ENCODE data around the gene DNAJB5.
"Not testable (repeated sequence)": the region's sequence is repeated elsewhere in the genome, so short reads cannot be mapped to it uniquely, and the experiment has no call there.

DNAJB5 gene

DNA sequence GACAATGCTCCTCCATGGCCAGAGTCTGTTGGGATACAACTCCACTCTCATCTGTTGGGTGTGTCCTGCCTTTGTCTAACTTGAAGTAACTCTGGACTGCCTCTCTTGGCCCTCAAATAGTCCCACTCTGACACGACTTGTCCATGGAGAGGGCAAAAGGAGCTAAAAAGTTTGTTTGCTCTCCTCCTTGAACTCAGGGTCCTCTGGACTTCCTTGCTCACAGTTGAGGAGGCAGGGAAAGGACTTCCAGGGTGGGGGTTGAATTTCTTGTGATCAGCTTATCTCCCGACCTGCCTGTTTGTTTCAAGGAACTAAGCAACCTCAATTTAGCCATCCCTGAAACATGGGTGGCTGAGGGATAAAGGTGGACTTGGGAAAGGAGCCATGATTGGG is 11.7 kb downstream of the DNAJB5 start:
- DNase-seq: no peak

- DNase-seq: no peak
Measured at GRCh38 chr9:35001803-35002502, 12.4 kb downstream of the DNAJB5 start.

GRCh38 chr9:35002623-35003022 is 13.1 kb downstream of the DNAJB5 start:
- no peak for DNase-seq

GRCh38 chr9:35004299-35004698 is 14.8 kb downstream of the DNAJB5 start:
- DNase-seq: not testable (repeated sequence)

DNA sequence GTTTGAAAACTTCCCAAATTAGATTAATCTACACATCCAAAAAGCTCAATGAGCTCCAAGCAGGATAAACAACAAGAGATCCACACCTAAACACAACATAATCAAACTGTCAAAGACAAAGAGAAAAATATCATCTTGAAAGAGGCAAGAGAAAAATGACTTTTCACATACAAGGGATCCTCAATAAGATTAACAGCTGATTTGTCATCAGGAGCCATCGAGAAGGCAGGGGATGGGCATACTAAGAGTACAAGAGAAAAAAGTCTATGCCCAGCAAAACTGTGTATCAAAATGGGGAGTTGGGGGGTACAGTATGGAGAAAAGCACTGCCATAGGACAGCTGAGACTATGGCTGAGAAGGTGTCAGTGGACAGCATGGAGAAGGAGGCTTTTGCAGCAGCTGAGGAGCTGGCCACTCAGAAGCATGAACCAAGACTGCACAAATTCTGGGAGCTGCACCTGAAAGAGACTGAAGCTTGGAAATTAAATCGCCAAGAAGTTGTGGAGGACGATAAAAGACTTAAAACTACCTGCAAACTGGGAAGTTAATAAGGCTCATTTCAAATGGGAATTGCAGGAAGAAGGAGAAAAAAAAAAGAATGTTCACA is 20.9 kb downstream of the DNAJB5 start:
- no peak for DNase-seq

- DNase-seq: no peak
Measured at GRCh38 chr9:35014517-35014916, 25.0 kb downstream of the DNAJB5 start.

DNA sequence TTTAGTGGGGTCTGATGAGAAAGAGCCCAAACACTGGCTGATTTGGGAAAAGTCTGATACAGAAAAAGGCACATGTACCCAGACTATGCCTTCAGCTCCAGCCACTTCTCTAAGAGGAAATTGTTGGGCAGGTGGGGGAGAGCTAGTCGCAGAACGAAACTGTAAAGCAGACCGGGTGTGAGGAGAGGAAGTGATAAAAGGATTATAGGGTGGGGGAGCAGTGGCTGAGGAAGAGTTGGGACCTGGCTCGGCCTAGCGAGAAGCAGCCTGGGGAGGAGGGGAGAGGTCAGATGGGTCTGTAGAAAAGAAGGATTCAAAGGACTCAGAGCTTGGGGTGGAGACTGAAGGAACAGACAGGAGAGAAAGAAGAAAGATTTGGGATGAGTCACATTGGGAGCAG is 33.9 kb downstream of the DNAJB5 start:
- DNase-seq: not testable (repeated sequence)

DNA sequence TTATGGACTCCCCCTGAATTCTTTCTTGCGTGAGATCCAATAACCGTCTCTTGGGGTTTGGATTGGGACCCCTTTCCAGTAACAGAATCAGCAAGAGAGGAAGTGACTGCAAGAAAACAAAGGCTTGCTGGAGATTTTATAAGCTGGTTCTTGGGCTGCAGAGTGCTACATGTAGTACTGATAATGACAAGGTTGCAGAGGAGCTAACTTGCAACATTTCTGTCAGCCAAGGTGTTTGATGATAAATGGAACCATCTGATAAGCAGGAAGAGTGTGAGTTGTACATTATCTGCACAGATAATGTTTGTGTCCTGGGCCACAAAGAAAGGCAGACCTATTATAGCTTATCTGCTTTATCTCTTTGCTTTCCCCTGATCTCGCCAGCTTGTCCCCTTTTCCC is 37.1 kb downstream of the DNAJB5 start:
- DNase-seq: no peak

DNA sequence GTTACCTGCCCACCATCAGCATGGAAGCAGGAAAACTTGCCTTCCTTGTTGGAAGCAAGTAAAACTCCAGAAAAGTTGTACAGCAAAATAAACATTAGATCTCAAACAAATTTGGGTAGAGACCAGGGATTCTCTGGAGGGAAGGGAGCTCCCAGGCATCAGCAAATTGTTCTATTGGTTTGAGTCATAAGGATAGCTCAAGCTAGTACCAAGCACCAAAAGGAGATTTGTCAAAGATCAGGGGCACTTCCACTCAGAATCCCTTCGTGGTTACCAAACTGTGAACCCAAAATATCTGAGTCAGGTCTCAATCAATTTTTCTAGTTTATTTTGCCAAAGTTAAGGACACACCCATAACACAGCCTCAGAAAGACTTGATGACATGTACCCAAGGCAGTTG is 37.8 kb downstream of the DNAJB5 start:
- DNase-seq: no peak

DNA sequence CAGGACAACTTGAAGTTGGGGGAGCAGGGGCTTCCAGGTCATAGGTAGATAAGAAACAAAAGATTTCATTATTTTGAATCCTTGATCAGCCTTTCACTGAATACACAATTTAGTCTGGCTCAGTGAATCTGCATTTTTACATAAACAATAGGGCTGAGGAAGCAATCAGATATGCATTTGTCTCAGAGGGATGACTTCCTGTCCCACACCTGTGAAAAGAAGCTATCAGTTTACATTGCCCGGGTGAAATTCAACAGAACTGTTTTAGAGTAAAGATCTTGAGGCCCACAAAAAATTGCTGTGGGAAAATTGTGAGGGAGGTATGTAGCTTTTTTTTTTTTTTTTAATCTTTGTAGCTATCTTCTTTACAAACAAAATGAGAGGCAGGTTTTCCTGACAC is 38.3 kb downstream of the DNAJB5 start:
- no peak for DNase-seq

GRCh38 chr9:35028341-35028740 is 38.8 kb downstream of the DNAJB5 start:
- DNase-seq: no peak

GRCh38 chr9:35029241-35029640 is 39.7 kb downstream of the DNAJB5 start:
- DNase-seq: no peak

DNA sequence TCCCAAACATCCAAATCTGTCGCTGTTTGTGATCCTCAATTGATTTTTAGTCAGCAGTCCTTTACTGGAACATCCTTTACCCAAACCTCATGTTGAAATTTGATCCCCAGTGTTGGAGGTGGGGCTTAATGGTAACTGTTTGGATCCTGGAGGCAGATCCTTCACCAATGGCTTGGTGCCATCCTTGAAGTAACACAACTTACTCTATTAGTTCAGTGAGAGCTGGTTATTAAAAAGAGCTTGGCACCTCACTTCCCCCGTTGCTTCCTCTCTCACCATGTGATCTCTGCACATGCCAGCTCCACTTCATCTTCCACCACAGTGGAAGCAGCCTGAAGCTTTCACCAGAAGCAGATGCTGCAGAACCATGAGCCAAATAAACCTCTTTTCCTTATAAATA is 40.3 kb downstream of the DNAJB5 start:
- DNase-seq: no peak

DNA sequence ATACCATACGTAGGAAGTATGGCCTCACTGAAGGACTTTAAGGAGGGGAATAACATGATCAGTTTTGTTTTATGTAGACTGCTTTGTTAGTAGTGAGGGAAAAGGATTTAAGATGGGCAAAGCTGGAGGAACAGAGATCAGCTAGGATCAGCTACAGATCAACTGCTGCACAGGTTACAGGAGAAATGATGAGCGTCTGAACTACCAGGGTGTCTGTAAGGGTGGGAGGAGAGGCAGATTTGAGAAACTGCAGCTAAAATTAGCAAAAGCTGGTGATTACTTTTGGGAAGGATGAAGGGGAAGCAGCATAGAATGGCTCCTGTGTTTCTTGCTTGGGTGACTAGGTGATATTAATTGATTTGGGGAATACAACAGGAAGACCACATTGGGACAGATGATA is 43.6 kb downstream of the DNAJB5 start:
- no peak for DNase-seq

GRCh38 chr9:35035851-35036701 is 46.5 kb downstream of the DNAJB5 start:
- no peak for DNase-seq

GRCh38 chr9:35042081-35042604 is 52.6 kb downstream of the DNAJB5 start:
- no peak for DNase-seq

DNA sequence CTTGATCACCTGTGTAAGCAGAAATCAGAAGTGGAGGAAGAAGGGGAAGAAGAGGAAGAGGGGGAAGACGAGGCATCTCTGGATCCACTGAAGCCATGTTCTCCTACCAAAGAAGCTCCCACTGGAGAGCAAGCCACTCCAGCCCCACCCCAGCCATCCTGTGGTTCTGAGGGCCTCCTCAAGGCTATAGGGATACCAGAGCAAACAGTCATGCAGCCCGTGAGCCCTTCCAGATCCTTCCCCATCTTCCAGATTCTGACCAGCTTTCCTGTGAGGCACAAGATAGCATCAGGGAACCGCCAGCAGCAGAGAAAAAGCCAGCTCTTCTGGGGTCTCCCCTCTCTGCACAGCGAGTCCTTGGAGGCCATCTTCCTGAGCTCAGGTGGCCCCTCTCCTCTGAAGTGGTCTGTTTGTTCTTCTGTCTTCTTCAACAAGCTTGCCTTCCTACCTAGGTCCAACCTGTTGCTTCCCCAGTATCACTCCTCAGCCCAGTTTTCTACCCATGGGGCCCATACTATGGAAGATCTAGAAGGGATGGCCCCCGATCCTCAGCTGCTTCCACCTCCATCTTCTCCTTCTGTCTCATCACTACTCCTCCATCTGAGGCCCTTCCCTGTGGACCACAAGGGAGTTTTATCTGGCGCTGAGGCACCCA is 53.5 kb downstream of the DNAJB5 start:
- DNase-seq: no peak

GRCh38 chr9:35044071-35044470 is 54.5 kb downstream of the DNAJB5 start:
- DNase-seq: no peak

Measured in activated CD4-positive, alpha-beta T cell treated with anti-CD3 and anti-CD28 coated beads for 1 hour (primary cell).